CD4-positive, alpha-beta T cell treated with Interleukin-10 for 1 hour (primary cell): Measurements from ENCODE around the gene SLC44A2.

Experiments
- DNase-seq: peaks from one replicate; pipeline ENCODE4 v3.0.0-alpha.2; 2020

Gene SLC44A2

GRCh38 chr19:10625003-10625761, at the start of gene SLC44A2:
SLC44A2 (plus strand) TSS chr19:10625553; CDS start chr19:10625634, 81 bp downstream.
- DNase-seq = no peak

DNA sequence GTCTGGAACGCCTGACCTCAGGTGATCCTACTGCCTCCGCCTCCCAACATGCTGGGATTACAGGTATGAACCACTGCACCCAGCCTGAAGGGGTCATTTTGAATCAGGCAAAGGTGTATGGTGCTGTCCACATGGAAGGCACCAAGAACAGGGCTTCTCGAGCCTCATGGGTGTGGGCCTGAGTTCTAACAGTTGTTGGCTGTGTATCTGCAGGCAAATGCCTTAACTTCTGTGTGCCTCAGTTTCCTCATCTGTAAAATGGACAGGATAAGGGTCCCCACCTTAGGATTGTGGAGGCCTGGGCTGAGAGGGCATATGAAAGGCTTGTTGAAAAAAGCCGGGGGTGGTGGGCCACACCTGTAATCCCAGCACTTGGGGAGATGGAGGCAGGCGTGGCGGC, 47.4 kb upstream of the SLC44A2 start:
- DNase-seq = no peak

DNA sequence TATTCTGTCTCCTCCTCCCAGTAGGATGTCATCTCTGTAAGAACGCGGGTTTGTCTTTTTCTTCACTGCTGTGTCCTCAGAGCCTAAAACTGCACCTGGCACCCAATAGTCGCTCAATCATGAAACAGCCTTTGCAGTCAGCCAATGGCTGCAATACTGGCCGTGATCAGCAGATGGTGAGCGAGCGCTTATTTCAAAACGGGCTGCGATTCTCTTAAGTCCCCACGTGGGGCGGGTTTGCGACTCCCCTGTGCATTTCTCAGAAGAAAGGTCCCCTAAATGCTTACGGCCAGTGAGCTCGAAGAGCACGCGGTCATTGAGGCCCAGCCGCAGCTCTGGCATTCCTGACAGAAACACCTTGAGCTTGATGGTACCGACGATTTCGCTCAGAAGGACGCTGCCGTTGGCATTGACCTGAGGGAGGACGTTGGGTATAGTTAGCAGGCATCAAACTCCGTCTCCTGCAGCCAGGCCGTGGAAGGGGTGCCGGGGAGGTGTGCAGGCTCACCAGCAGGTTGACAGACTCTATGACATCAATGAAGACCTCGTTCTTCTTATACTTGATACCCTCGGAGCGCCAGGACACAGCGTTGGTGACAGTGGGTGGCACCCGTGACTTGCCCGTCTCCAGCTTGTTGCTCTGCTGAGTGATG, 44.2 kb upstream of the SLC44A2 start:
- peak; percentile 91 for DNase-seq

- DNase-seq = no peak
Measured at GRCh38 chr19:10582091-10582490, 43.3 kb upstream of the SLC44A2 start.

DNA sequence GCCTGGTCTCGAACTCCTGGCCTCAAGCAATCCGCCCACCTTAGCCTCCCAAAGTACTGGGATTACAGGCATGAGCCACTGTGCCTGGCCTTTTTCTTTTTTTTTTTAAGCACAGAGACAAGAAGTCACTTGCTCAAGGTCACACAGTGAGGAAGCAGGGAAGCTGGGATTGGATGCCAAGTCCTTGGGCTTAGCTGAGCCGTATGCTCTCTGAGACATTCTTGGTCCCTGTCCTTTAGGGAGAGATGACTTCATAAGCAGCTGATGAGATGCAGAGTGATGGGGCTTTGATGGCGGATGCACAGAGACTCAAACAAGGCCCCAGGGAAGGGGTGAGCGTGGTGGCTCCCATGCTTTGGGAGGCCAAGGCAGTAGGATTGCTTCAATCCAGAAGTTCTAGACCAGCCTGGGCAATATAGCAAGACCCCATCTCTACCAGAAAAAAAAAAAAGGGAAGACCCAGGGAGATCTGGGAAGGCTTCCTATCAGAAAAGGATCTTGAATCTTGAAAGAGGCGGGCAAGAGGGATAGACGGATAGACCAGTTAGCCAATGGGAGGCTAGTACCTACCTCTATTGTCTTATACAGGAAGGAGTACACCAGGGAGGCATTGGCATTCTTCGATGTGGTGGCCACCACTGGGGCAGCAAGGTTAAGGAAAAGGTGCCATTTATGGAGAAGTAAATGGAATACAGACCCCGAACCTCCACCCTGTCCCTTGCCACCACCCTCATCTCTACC, 42.1 kb upstream of the SLC44A2 start:
- DNase-seq = no peak

- no peak for DNase-seq
Measured at GRCh38 chr19:10586396-10586795, 39.0 kb upstream of the SLC44A2 start.

DNA sequence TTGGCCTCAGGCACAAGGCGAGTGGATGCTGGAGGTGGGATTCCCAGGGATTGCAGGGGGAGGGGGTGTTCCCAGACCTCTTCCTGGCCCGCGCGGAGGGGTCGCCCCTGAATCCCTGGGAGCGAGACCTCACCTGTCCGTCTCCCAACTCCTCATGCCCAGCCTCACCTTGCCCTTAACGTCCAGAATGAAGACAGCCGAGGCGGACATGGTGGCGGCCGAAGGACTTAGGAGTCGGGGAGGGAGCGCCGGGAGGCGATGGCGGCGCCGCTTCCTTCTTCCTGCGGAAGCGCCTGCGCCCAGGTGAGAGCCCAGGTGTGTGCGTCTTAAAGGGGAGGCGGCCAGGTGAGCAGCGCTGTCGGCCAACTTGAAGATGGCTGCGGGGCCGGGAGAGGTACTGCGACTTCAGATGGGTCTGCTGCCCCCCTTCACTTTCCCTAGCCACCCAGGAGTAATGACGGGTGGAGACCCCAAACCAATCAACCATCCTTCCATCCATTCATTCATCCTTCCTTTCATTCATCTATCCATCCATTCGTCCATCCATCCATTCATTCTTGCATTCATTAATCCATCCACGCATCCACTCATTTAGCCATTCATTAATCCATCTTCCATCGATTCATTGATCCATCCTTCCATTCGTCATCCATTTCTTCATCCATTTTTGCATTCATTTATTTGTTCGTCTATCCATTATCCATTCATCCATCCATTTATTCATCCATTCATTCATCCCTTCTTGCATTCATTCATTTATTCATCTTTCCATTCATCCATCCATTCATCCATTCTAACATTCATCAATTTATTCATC, 38.1 kb upstream of the SLC44A2 start, which contains the start of gene AP1M2:
TSS of gene AP1M2 (minus strand) at position 291 of the 817 bp plus-strand sequence. CDS start at position 210, 81 bp downstream.
- no peak for DNase-seq

GRCh38 chr19:10587839-10588150, 37.6 kb upstream of the SLC44A2 start:
- no peak for DNase-seq

GRCh38 chr19:10593148-10593547, 32.2 kb upstream of the SLC44A2 start:
- DNase-seq = no peak

DNA sequence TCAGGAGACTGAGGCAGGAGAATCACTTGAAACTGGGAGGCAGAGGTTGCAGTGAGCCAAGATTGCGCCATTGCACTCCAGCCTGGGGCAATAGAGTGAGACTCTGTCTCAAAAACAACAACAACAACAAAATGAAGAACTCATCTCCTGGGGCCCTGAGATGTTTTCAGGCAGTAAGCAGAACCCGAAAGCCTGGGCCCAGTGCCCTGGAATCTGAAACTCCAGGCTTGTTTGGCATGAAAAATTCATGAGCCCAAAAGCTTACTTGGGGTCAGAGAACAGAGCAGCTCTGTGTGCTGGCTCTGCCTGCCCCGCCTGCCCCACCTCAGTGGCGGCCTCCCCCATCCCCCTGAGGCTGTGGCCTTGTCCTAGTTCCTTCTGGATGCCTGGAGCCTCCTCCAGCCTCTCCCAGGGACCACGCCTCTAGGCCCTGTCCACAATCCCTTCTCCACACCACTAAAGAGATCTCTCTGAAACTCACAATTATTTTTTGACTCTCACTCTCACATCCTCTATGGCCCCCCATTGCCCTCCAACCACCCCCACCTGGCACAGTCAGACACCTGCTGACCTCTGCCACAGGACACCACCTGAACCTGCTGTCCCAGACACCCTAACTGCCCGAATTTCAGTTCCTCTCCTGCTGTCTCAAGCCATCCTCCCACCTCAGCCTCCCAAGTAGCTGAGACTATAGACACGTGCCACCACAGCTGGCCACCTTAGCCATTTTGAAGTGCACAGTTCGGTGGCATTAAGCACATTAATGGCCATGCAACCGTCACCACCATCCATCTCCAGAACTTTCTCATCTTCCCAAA, 31.3 kb upstream of the SLC44A2 start:
- no peak for DNase-seq

GRCh38 chr19:10600149-10600548, 25.2 kb upstream of the SLC44A2 start:
- DNase-seq = no peak

DNA sequence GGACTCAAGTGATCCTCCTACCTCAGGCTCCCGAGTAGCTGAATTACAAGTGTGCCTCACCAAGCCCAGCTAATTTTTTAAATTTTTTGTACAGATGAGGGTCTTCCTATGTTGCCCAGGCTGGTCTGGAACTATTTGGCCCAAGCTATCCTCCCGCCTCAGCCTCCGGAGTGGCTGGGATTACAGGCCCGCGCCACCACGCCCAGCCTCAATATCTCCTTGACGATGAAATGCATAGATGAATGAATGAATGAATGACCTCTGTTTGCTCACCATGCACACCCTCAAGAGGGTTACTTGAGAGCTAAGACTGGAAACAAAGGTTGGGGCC, 23.4 kb upstream of the SLC44A2 start:
- no peak for DNase-seq

DNA sequence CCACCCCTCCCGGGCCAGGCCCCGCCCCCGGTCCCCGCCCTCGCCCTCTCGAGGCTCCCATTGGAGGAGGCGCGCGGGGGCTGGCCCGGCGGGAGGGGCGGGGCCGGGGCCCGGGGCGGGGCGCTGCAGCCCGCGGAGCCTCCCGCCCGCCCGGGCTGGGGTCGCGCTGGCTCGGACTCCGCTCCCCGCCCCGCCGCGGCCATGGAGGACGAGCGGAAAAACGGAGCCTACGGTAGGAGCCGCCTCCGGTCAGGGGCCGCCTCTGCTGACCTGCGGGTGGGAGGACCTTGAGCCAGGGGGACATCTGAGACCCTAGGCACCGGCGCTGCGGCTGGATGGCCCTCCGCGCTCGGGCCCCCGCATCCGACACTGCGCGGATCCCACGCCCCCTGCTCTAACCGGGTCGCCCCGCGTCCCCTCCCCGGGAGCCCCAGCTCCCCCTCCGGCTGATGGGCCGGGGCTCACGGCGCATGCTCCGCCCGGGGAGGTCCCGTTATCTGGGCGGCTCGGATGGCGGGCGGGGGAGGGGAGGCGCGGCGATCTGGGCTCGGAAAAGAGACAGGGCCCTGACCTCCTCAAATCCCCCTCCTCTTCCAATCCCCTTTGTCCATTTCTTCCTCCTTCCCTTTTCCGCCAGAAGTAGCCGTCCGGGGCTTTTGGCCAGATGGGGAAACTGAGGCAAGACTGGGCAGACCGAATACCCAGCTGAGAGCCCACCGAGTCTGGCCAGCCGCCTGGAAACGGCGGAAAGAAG, 22.8 kb upstream of the SLC44A2 start:
- peak; percentile 90 for DNase-seq

DNA sequence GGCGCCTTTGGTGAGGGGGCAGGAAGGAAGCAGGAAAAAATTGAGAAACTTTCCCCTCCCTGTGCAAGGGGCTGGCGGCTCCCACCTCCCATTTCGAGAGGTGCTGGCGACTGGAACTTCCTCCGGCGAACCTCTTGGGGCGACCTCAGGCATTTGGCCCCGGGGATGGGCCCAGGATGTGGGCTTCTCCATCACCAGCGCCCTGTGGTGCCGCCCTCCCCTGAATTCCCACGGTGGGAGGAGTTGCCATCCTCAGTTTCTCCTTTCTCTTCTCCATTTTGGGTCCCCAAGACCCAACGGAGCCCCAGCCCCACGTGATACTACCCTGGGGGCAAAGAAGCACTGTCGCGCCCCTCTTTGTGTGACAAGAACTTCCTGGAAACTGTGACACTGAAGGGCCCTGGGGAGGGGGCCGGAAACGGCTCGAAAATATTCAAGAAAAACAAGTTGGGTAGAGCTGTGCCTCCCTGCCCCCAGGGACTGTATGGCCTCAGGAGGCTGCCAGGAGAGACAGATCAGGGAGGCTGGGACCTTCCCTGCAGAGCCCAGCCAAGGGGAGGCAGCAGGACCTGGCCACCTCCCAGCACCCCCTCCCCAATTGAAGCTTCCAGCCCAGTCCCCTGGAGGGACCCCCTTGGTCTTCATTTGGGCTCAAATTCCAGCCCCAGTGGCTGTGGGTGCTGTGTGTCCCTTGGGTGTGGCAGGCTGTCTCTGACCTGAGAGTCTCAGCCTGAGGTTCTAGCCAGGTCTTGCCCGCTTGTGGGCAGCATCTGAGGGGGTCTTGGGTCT, 22.1 kb upstream of the SLC44A2 start:
- DNase-seq = peak; percentile 93

DNA sequence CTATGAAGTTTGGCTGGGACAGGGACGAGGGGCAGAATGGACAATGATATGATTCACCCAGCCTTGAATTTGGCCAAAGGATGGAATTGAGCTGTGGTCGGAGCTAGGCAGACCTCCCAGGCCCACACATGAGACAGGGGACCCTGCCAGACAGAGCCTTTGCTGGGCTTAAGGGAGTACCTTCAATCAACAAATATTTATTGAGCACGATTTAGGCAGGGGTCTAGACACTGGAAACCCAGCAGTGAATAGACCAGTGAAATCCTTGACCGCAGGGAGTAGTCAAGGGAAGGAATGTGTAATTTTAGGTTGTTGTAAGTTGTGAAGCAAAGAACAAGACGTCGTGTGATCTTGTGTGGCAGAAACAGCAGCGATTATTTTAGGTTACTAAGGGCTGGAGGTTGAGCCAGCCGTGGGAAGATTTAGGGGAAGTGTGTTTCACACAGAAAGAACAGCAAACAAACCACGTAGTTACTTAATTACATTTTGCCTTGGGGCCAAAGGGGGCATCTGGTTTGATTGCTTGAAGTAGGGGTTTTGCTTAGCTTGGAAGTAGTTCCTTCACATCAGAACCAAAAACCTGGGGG, 21.4 kb upstream of the SLC44A2 start:
- peak; percentile 79 for DNase-seq

- DNase-seq = peak; percentile 45
Measured at GRCh38 chr19:10604460-10604980, 20.8 kb upstream of the SLC44A2 start.

GRCh38 chr19:10611907-10612306, 13.4 kb upstream of the SLC44A2 start:
- no peak for DNase-seq

GRCh38 chr19:10612499-10613119, 12.7 kb upstream of the SLC44A2 start:
- no peak for DNase-seq

DNA sequence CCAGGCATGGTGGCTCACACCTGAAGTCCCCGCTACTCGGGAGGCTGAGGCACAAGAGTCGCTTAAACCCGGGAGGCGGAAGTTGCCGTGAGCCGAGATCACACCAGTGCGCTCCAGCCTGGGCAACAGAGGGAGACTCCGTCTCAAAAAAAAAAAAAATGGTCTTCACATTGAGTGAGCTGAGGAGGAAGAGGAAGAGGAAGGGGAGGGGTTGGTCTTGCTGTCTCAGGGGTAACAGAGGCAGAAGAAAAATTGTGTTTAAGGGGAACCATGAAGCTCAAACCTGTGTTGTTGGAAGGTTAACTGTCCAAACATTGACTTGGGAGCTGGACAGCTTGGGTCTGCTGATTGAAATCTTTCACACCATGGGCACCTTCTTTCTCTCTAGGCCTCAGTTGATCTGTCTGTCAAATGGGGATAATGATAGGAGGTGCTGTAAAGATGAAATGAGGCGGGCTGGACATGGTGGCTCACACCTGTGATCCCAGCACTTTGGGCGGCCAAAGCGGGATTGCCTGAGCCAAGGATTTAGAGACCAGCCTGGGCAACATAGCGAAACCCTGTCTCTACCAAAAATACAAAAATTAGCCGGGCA, 9.8 kb upstream of the SLC44A2 start:
- peak; percentile 18 for DNase-seq
